ENCODE measurements around the gene TMCO1. TPM values are rescaled to one million over a fixed set of nuclear protein-coding genes. Genes with fewer than 3 reads are reported as not detected.
A peak's percentile ranks its signal among the peaks of the same experiment; 100 is the strongest.

The TMCO1 gene
- polyA plus RNA-seq, 3 donors = 24.1 to 154 (median 146) TPM

- H3K79me2 ChIP-seq (ENCODE audit: insufficient read depth, low read length) = peaks cover 36% of the 10 kb centered on the region
- H3K4me1 ChIP-seq (ENCODE audit: control insufficient read depth in 1 of 2, insufficient read depth in 2 of 2, low read length in 2 of 2) = peaks cover 27 to 32% of the 10 kb centered on the region in 2 donors
- peaks cover 30% of the 10 kb centered on the region for H3K4me1 Mint-ChIP-seq
- H3K27ac Mint-ChIP-seq = peak overlapping the region in 1 of 7 donors; percentile 45
- no peak overlapping the region for H3K4me3 Mint-ChIP-seq
- no peaks in the 10 kb centered on the region for H3K36me3 Mint-ChIP-seq
- no peaks in the 10 kb centered on the region for H3K9me3 Mint-ChIP-seq
- H3K27ac ChIP-seq (ENCODE audit: low read depth in 1 of 2, low read length in 2 of 2) = no peak overlapping the region
- no peaks in the 10 kb centered on the region for H3K27me3 ChIP-seq (ENCODE audit: control insufficient read depth in 2 of 2, insufficient read depth in 2 of 2, low read length in 2 of 2)
- no peak overlapping the region for H3K4me3 ChIP-seq (replicated peaks in 1 of 3; ENCODE audit: low read depth in 2 of 3, low read length in 3 of 3)
- H3K27me3 Mint-ChIP-seq (ENCODE audit: low read depth in 3 of 3) = peaks cover 0 to 3% (median 0%) of the 10 kb centered on the region in 3 donors
- peaks cover 9% of the 10 kb centered on the region for H4K20me1 ChIP-seq (ENCODE audit: insufficient read depth, low read length)
- no peak overlapping the region for H2AFZ ChIP-seq (ENCODE audit: insufficient read depth, low read depth, low read length, poor library complexity, severe bottlenecking)
- DNase-seq = no peak
- no peak overlapping the region for H3K4me2 ChIP-seq (replicated peaks; ENCODE audit: extremely low read depth, low read length, poor library complexity, severe bottlenecking)
- TF ChIP-seq CTCF (IDR thresholded peaks at IDR 0.05) = no peak
- no peak overlapping the region for H3K9ac ChIP-seq (ENCODE audit: insufficient read depth, low read length, poor library complexity, severe bottlenecking)
- no peaks in the 10 kb centered on the region for H3K36me3 ChIP-seq (replicated peaks in 1 of 2; ENCODE audit: control insufficient read depth in 1 of 2, insufficient read depth in 2 of 2, low read length in 2 of 2)
- intact Hi-C loops (cut with micrococcal nuclease) = loop anchor here (5.0 to 10.0 kb wide), 4 partner anchors 37 to 102 kb away; partner anchors contain the start of gene MGST3 (in 2 of the 2)
- H3K9me3 ChIP-seq (replicated peaks in 1 of 2; ENCODE audit: control insufficient read depth in 1 of 2, insufficient read depth in 1 of 2, low read length in 2 of 2) = no peaks in the 10 kb centered on the region
- WGBS (ENCODE audit: insufficient coverage) = no CpG with 5 or more reads among the region's 3 CpGs
Measured at GRCh38 chr1:165699577-165699976, 69.1 kb downstream of the TMCO1 start.

- DNase-seq = no peak
- Histone ChIP-seq H2AFZ (ENCODE audit: insufficient read depth, low read depth, low read length, poor library complexity, severe bottlenecking) (peak overlapping the region; percentile 95), H3K4me1 (ENCODE audit: control insufficient read depth in 1 of 2, insufficient read depth in 2 of 2, low read length in 2 of 2) (peaks cover 27 to 32% of the 10 kb centered on the region in 2 donors), H3K4me3 (replicated peaks in 1 of 3; ENCODE audit: low read depth in 2 of 3, low read length in 3 of 3) (peak overlapping the region; percentile 81 to 99 (median 89)), H3K4me2 (replicated peaks; ENCODE audit: extremely low read depth, low read length, poor library complexity, severe bottlenecking) (peak overlapping the region; percentile 80), H3K36me3 (replicated peaks in 1 of 2; ENCODE audit: control insufficient read depth in 1 of 2, insufficient read depth in 2 of 2, low read length in 2 of 2) (no peaks in the 10 kb centered on the region), H3K27me3 (ENCODE audit: control insufficient read depth in 2 of 2, insufficient read depth in 2 of 2, low read length in 2 of 2) (no peaks in the 10 kb centered on the region), H3K9me3 (replicated peaks in 1 of 2; ENCODE audit: control insufficient read depth in 1 of 2, insufficient read depth in 1 of 2, low read length in 2 of 2) (no peaks in the 10 kb centered on the region), H3K9ac (ENCODE audit: insufficient read depth, low read length, poor library complexity, severe bottlenecking) (peak overlapping the region; percentile 88), H3K79me2 (ENCODE audit: insufficient read depth, low read length) (peaks cover 43% of the 10 kb centered on the region), H3K27ac (ENCODE audit: low read depth in 1 of 2, low read length in 2 of 2) (peak overlapping the region in 1 of 2 donors; percentile 93), H4K20me1 (ENCODE audit: insufficient read depth, low read length) (peaks cover 9% of the 10 kb centered on the region)
- Mint-ChIP-seq H3K9me3 (peaks cover 0 to 2% (median 0%) of the 10 kb centered on the region in 7 donors), H3K4me3 (peak overlapping the region; percentile 94 to 98), H3K4me1 (peaks cover 30% of the 10 kb centered on the region), H3K27me3 (ENCODE audit: low read depth in 3 of 3) (peaks cover 0 to 3% (median 0%) of the 10 kb centered on the region in 3 donors), H3K27ac (peak overlapping the region; percentile 86 to 97 (median 90)), H3K36me3 (peaks cover 4 to 5% of the 10 kb centered on the region in 2 donors)
- no peak for TF ChIP-seq CTCF (IDR thresholded peaks at IDR 0.05)
- WGBS (ENCODE audit: insufficient coverage) = no CpG with 5 or more reads among the region's 7 CpGs
- intact Hi-C loops (cut with micrococcal nuclease) = loop anchor here (5.0 to 10.0 kb wide), 4 partner anchors 36 to 101 kb away; partner anchors contain the start of gene MGST3 (in 2 of the 2)
Measured at GRCh38 chr1:165698761-165699052, 70.0 kb downstream of the TMCO1 start.
